ENCODE data around the gene SOX6.

- TF ChIP-seq CTCF (IDR thresholded peaks at IDR 0.05) (no peak), POLR2AphosphoS5 (IDR thresholded peaks at IDR 0.05) (no peak), POLR2A (IDR thresholded peaks at IDR 0.05) (no peak), EP300 (IDR thresholded peaks at IDR 0.05) (no peak)
These were observed 342.6 kb downstream of the SOX6 start for GRCh38 chr11:16013649-16014275.
